DND-41 (cell line): ENCODE results near the gene PRKAR1B.

Experiments used
- CTCF ChIP-seq: IDR thresholded peaks from 2 replicates; pipeline ENCODE4 v1.5.1; 2012; ENCODE audit warnings: borderline replicate concordance, low read length, moderate library complexity, mild to moderate bottlenecking; ENCODE audit not compliant: poor library complexity, severe bottlenecking; ENCODE audit errors: extremely low read depth
- EZH2 ChIP-seq: IDR thresholded peaks from 3 replicates; pipeline ENCODE4 v1.6.1; 2012; ENCODE audit warnings: borderline replicate concordance, low read depth, mild to moderate bottlenecking, moderate library complexity, low read length, inconsistent platforms; ENCODE audit not compliant: severe bottlenecking

DNA sequence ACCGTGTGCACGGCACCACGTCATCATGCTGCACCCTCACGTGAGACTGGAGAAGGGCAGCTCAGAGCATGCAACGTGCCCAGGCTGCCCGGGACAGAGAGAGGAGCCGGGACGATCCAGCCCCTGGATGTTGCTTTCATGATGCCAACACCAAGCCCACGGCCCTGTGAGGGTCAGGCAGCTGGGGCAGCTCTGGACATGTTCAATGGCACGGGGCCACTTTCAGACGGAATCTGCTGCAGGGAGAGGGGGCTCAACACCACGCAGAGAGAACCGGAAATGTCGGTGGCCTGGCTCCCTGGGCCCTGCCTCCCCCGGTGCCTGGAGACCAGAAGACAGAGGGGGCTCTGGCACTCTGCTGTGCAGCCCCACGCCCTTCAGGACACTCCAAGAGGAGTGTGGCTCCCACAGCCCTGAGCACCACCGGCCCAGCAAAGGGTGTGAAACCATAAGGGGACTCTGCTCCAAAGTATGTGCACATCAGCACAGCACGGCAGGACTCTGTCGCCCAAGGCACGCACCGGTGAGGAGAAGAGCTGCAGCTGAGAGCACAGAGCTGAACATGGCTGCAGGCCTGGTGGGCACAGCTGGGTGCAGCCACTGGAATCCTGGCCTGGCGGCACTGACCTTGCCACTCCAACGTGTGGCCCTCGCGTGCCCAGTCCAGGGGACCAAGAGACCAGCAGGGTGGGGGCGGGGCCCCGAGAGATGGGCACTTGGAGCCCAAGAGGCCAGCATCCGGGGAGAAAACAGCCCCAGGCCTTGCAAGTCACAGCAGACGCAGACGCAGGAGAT is 137.1 kb downstream of the PRKAR1B start:
- TF ChIP-seq CTCF = no peak
- no peak for TF ChIP-seq EZH2
